ENCODE measurements around the gene PMEL.
"Not testable (repeated sequence)": the region's sequence is repeated elsewhere in the genome, so short reads cannot be mapped to it uniquely, and the experiment has no call there.

PMEL gene

DNA sequence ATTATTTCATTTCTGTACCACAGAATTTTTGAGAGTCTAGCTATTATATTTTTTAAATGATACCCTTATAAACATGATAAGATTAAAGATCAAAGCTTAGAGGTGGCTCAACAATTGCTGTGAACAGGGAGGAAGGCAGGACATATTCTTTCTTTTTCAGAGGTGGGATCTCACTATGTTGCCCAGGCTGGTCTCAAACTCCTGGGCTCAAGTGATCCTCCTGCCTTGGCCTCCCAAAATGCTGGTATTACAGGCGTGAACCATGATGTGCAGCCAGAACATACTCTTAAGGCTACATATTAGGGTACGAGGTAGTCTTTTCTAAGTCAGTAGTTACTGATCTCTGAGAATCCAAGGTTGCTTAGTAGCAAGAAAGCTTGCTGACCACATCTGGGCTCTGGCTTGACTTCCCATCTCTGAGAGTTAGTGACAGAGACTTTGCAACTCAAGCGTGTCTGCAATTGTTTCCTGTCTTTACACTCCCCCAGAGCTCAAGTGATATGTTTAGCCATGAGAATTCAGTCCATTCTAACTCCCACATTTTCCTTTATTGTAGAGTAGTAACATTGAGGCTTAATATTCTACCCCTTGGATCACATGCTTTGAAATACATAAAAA lies 16.6 kb upstream of the PMEL start:
- DNase-seq: no peak

DNA sequence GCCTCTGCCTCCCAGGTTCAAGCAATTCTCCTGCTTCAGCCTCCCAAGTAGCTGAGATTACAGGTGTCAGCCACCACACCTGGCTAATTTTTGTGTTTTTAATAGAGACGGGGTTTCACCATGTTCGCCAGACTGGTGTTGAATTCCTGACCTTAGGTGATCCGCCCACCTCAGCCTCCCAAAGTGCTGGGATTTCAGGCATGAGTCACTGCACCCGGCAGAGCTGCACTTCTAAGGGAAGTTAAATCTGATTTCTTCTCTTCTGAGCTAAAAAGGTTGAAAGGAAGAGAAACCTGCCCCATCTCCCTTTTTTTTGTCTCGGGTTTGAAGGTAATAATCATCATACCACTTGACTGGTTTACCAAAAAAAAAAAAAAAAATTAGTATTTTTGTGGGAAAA lies 16.0 kb upstream of the PMEL start:
- not testable (repeated sequence) for DNase-seq

DNA sequence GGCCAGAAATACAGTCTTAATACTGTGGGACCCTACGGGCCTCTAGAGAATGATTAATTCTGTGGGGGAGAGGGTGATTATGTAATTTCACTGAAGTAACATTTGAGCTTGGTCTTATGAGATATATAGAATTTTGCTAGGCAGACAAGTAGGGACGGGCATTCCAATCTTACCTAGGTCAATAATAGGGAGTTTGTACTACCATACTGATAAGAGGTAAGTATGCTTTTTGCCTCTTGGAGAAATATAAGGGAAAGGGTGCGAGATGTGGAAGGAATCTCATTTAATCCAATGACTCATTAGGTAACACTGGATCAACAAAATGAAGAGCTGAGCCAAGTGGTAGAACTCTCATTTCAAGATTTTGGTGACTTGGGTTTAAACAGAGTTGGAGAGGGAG lies 13.2 kb upstream of the PMEL start:
- DNase-seq: no peak

DNA sequence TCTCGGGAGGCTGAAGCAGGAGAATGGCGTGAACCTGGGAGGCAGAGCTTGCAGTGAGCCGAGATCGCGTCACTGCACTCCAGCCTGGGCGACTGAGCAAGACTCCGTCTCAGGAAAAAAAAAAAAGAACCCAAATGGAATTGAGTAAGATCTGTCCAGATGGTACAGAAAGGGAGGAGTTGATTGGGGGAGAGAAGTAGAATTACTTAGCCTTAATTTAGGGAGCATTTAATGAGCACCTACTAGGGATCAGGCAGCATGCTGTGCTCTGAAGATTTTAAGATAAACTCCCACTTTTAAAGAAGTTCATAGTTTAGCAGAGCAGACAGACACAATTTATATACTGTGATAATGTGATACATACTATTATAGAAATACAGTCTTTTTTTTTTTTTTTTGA lies 12.6 kb upstream of the PMEL start:
- DNase-seq: no peak

DNA sequence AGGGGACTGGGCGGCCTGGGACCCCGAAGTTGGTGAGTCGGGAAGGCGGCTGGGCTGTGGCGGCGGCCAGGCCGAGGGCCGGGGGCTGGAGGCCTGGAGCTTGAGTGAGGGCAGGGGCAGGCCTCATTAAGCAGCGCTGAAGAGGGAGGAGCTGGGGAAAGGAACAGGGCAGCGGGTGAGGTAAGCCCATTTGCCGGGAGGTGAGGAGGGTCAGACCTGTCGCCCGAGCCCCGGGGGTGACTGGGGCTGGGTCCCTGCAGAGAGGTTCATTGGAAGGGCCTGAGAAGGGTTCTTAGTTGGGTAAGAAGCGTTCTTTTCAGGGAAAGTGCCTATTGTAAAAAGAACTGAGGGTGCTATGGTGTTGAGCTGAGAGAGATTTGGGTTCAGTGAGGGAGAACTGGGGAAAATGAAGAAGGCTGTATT lies 8.5 kb upstream of the PMEL start:
- DNase-seq: no peak

DNA sequence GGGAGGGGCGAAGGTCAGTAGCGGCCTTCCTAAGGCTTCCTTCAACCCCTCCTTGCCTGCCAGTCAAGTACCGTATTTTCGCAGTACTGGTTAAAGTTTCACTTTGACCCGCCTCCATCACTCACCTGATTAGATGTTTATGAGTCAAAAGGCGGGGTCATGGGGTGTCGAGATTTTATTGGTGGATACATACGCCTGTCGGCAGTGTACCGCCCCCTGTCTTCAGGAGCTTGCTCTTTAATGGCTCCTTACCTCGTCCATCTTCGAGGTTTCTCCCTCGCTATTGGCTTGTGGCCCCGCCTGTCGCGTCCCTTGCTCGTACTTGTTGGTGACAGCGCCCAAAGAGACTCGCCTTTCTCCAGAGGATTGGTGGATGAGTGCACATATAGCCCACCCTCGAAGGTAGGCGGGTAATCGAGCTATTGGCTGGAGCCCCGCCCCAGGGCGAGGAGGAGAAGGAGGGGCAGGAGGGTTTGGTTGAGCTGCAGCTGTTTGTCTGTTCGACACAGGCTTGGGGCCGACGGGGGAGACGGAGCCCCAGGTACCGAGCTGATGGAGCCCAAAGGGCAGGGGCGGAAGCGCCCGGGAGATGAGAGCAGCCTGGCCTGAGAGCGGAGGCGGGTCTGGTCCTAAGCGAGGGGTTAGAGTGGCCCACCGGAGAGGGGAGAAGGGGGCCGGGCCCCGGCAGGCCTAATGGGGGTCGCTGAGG lies 7.9 kb upstream of the PMEL start, which contains the start of gene RAB5B:
RAB5B (plus strand) TSS at position 480 of the 709 bp plus-strand sequence. CDS start 12,883 bp downstream, outside the sequence.
- peak; percentile 94 for DNase-seq

DNA sequence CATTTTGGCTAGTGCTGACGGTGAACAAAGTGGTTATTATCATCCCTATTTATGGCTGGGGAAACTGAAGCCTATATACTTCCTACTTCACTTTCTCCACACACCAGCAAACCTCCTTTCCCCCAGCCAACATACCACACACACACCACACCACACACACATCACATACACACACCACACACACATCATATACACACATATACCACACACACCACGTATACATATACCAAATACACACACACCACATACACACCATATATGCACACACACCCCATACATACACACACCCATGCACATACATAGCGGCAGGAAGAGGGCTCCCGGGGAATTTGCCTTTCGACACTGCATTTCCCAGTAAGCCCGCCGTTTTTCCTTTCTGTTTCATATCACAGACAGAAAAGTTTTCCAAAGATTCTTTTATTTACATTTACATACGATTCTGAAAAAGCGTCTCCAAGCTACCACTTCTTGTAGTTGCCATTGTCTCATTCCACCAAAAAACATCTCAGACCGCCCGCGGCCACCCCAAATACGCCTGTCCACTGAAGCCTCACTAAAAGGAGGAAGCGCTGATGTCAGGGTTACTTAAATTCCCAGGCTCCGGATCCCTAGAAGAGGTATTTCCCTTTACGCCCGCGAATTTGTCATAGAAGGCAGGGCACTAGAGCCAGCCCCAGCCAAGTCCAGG lies 7.2 kb upstream of the PMEL start:
- no peak for DNase-seq

DNA sequence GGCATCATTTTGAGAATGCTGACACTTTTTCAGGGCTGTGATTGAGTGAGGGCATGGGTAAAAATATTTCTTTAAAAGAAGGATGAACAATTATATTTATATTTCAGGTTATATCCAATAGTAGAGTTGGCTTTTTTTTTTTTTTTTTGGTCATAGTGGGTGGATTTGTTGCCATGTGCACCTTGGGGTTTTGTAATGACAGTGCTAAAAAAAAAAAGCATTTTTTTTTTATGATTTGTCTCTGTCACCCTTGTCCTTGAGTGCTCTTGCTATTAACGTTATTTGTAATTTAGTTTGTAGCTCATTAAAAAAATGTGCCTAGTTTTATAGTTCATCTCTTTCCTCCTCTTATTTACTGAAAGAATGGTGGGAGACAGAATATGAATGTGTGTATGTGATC lies 6.6 kb upstream of the PMEL start:
- DNase-seq: no peak

DNA sequence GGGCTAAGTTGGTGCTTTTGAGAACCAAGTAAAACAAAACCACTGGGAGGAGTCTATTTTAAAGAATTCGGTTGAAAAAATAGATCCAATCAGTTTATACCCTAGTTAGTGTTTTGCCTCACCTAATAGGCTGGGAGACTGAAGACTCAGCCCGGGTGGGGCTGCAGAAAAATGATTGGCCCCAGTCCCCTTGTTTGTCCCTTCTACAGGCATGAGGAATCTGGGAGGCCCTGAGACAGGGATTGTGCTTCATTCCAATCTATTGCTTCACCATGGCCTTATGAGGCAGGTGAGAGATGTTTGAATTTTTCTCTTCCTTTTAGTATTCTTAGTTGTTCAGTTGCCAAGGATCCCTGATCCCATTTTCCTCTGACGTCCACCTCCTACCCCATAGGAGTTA lies 6.2 kb upstream of the PMEL start:
- no peak for DNase-seq

DNA sequence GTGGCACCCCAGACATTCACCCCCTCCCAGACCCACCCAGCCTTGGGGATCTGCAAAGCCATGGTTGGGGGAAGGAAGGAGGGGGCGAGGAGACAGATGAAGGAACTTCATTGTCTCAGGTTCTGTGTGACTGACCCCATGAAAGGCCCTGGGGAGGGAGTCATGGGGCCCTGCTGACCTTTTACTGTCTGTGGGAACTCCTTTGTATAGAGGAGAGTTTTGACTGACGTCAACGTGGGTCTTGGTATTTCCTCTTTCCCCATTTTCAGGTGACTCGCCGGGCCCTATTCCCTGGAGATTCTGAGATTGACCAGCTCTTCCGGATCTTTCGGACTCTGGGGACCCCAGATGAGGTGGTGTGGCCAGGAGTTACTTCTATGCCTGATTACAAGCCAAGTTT lies 4.9 kb upstream of the PMEL start:
- no peak for DNase-seq

DNA sequence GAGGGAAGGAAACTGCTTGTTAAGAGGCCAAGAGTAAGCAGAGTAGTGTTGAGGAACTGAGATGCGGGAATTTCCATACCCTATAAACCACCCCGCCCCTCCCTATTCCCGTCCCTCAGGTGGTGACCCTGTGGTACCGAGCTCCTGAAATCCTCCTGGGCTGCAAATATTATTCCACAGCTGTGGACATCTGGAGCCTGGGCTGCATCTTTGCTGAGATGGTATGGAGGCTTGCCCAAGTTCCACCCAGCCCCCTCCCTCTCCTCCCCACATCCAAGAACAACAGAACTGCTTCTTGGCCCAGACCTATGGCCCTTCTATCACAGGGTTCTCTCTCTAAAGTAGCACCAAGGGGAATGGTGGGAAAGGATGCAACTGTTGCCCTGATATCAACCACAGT lies 3.5 kb upstream of the PMEL start:
- DNase-seq: no peak

DNA sequence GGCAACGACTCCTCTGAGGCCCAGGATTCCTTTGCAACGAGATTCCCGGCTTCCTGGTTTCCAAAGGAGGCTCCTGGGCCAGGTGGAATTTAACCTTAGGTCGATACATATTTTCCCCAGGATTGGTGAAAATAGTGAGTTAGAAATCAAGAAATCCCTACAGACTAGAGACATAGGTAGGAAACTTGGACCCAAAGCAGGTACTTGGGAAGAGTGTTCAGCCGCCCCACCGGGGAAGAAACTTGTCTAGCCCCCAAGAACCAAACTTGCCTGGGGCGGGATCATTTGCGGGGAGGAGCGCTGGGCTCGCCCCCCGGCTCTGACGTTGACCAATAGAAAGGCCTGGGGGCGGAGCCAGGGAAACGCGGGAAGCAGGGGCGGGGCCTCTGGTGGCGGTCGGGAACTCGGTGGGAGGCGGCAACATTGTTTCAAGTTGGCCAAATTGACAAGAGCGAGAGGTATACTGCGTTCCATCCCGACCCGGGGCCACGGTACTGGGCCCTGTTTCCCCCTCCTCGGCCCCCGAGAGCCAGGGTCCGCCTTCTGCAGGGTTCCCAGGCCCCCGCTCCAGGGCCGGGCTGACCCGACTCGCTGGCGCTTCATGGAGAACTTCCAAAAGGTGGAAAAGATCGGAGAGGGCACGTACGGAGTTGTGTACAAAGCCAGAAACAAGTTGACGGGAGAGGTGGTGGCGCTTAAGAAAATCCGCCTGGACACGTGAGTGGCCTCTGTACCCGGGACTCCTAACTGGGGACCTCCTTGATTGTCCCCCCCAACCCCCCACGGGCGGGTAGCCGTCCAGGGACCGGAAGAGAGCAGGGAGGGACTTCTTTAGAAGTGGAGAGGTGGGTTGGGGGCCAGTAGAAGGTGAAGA lies 803 bp upstream of the PMEL start, which contains the start of gene CDK2:
CDK2 (plus strand) TSS at position 423 of the 874 bp plus-strand sequence; CDS start at position 602, 179 bp downstream.
- peak; percentile 91 for DNase-seq

DNA sequence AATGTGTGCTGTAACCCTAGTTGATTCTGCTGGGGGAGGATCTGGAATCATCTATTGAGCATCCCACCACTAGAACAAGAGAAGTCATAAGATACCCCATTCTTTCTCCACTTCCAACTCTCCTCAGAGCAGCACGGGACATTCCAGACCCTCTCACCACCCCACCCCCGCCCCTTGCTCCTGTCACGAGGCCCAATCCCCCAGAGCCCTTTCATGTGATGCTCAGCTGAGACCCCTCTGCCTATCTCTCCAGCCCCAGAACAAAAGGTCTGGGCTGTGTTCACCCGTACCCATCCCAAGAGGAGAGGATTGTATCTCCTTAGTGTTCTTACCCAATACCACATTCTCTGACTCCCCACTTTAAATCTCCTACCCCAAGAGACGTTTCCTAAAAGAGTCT lies 602 bp downstream of the PMEL start:
- no peak for DNase-seq

DNA sequence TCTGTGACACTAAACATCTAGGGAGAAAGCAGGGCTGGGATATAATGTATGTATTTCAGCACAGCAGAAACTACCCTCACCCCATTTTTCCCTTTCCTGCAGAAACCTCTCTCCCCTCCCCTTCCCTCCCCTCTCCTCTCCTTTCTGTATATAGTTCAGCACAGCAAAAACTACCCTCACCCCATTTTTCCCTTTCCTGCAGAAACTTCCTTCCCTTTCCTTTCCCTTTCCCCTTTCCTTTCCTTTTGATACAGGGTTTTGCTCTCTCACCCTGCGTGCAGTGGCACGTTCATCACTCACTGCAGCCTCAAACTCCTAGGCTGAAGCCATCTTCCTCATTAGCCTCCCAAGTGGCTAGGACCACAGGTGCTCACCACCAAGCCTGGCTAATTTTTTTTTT lies 2.1 kb downstream of the PMEL start:
- no peak for DNase-seq

DNA sequence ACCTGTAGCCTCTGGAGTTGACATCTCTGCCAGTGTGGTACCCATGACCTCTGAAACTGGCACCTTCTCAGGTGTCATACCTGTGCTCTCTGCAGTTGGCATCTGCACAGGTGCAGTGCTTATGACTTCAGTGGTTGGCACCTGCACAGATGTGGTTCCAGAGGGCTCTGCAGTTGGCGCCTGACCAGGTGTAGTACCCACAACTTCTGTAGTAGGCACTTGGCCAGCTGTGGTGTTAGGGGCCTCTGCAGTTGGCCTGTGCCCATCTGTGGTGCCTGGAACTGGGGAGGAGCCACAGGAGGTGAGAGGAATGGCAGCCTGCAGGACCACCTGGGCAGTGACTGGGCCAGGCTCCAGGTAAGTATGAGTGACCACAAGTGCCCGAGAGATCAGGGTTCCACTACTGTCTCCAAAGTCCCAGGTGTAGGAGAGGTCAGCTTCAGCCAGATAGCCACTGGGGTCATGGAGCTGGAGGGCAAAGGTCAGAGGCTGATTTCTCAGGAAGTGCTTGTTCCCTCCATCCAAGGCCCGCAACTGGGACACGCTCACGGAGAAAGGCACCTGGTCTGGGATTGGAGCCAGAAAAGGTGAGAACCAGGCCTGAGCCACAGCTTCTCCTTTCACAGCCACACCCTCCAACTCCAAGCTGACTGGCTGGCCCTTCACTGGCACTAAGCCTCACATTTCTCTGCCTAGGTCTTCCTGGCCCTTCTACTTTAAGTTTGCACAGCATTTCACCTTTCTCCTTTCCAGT lies 8.6 kb downstream of the PMEL start:
- no peak for DNase-seq

DNA sequence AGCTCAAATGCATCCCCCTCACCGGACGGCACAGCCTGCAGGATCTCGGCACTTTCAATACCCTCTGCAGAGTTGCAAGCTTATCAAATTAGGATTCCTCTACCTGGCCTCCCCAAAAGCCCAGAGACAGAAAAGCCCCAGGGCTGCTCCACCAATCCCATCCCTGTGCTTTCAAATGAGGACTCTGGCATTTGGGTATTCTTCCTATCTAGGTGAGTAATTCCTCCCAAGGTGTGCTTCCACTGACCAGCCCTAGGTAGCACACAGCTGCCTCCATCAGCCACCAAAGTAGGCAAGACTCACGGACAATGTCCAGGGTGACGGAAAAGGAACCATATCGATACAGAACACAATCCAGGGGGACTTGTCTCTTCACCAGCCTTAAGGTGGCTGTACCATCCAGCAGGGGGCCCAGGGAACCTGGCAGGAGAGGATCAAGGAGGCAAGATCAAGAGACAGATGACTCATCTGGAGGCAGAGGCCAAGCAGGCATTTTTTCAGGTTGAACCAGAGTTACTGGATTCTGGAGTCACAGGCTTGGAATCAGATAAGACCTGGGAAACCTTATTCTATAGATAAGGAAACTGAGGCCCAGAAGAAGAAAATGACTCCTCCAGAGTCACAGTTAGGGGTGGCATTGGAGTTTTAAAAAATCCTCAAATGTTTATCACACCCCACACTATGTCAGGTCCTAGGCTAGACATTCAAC lies 9.9 kb downstream of the PMEL start:
- DNase-seq: no peak

DNA sequence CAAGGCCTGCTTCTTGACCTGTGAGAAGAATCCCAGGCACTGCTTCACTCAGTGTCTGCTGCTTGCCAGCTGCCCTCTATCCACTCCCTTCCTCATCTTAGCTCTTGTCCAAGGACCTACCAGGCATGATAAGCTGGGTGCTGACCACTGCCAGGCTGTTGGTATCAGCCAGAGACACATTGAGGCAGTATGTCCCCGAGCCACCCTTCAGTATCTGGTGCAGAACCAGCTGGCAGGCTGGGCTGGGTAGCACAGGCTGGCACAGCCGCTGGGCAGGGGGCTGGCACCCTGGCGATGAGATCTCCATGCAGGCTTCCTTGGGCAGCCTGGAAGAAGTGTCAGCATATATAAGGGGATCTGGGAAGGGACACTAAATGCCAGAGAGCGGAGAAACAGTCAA lies 10.5 kb downstream of the PMEL start:
- DNase-seq: no peak

DNA sequence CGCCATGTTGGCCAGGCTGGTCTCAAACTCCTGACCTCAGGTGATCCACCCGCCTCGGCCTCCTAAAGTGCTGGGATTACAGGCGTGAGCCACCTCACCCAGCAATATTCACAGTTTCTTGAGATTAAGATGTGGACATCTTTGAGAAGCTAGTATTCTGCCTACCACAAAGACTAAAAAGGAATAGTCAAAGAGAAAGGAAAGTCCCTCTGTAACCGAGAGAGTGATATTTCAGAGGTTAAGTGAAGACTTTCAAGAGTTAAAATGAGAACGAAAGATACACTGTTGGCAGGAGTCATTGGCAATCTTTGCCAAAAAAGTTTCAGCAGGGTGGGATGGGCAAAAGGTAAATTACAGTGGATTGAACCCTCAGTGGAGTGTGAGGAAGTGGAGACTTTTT lies 19.3 kb downstream of the PMEL start:
- no peak for DNase-seq

DNA sequence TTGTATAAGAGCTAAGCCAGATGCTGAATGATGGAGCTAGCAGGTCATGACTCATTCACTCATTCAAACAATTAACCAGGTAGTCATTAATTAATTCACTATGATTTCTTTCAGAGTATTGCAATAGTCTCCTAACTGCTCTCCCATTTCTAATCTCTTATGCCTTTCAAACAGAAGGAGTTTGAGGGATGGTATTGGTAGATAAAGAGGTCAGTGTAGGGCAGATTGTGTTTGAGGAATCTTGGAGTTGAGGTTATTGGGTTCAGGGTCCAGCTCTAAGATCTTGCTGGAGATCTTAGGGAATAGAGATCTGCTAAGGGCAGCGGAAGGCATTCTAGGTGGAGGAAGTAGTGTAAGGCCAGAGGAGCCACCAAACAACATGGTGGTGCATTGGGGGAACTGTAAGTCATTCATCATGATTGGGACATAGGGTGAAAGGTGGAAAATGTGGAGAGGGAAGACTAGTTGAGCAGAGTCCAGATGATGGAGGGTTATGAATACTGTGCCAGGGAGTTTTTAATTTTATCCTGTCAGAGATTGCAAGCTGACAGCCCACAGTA lies 23.2 kb downstream of the PMEL start:
- DNase-seq: no peak

DNA sequence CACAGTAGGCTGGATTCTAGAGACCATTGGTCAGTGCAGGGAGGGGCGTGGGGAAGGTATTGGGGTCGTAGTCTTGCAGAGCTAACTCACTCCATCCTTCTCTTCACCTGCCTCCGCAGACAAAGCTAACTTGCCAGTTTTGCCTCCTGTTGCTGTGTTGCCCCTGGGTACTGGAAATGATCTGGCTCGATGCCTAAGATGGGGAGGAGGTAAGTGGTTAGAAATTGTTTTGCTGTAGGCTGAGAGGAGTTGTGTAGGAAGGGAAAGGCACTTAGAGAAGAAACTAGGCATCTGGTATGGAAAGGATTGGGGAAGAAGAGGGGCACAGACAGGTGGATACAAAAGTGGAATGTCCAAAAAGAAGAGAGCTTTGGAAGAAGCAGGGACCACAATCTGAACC lies 23.8 kb downstream of the PMEL start:
- no peak for DNase-seq

DNA sequence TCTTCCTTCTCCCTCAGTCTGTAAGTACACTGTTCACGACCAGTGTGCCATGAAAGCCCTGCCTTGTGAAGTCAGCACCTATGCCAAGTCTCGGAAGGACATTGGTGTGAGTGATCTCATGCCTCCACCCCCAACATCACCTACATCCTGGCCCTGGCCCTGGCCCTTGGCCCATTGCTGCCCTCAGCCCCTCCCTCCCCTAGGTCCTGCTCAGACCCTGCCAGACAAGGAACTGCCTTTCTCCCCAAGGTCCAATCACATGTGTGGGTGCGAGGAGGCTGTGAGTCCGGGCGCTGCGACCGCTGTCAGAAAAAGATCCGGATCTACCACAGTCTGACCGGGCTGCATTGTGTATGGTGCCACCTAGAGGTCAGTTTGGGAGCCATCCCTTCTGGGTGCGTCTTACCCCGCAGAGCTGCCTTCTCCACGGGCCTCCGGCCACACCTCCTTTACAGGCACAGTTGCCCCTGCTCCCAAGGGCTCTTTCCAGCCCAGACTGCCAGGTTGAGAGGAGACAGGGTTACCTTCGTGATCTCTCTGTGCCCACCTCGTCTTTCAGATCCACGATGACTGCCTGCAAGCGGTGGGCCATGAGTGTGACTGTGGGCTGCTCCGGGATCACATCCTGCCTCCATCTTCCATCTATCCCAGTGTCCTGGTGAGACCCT lies 25.6 kb downstream of the PMEL start:
- DNase-seq: peak; percentile 79

Measured in activated T-cell treated with anti-CD3 and anti-CD28 coated beads for 4 hours (primary cell).